CD8-positive, alpha-beta memory T cell (primary cell): ENCODE results near the gene ERN2. TPM values are rescaled to one million over a fixed set of nuclear protein-coding genes. Genes with fewer than 3 reads are reported as not detected.
"Not testable (repeated sequence)": the region's sequence is repeated elsewhere in the genome, so short reads cannot be mapped to it uniquely, and the experiment has no call there.

Experiments
- CTCF ChIA-PET: fragments of 350-600 bp; sonication (Branson Sonifier 250); formaldehyde crosslinking; loops from one replicate; lab custom pipeline; 2021; ENCODE audit warnings: antibody characterized with exemption; lab: Charles Lee
- POLR2A ChIA-PET: fragments of 350-600 bp; sonication (Branson Sonifier 250); formaldehyde crosslinking; loops from one replicate; lab custom pipeline; 2021; ENCODE audit warnings: antibody characterized with exemption; lab: Charles Lee
- DNase-seq, 5 donors: peaks; one replicate each; pipeline versions ENCODE4 v3.0.0 to v3.0.0-alpha.2; 2020 to 2022; ENCODE audit warnings: mixed read lengths in 1 of 5
- H3K27ac ChIP-seq: one replicate; pipeline ENCODE4 v1.7.0; 2013; ENCODE audit warnings: low read depth, mild to moderate bottlenecking, low read length, moderate library complexity
- H3K27me3 ChIP-seq: 2 replicates; pipeline ENCODE4 v1.7.0; 2013; ENCODE audit warnings: low read length, mild to moderate bottlenecking; ENCODE audit not compliant: insufficient read depth, poor library complexity, severe bottlenecking
- H3K36me3 ChIP-seq: 2 replicates; pipeline ENCODE4 v1.7.0; 2013; ENCODE audit warnings: mild to moderate bottlenecking, low read length, moderate library complexity; ENCODE audit not compliant: insufficient read depth
- H3K4me1 ChIP-seq: 2 replicates; pipeline ENCODE4 v1.7.0; 2013; ENCODE audit warnings: mild to moderate bottlenecking, low read length, moderate library complexity; ENCODE audit not compliant: insufficient read depth
- H3K4me3 ChIP-seq: 2 replicates; pipeline ENCODE4 v1.7.0; 2013; ENCODE audit warnings: mild to moderate bottlenecking, low read length
- H3K9me3 ChIP-seq: 2 replicates; pipeline ENCODE4 v1.7.0; 2013; ENCODE audit warnings: mild to moderate bottlenecking, low read length
- H3K27ac Mint-ChIP-seq, 8 donors: one replicate each; pipeline ENCODE4 v1.8.0; 2020 to 2021; ENCODE audit warnings: mixed read lengths in 8 of 8, mild to moderate bottlenecking in 6 of 8, inconsistent platforms in 3 of 8, moderate library complexity in 3 of 8
- H3K27me3 Mint-ChIP-seq, 2 donors: one replicate each; pipeline ENCODE4 v1.8.0; 2020 to 2021; ENCODE audit warnings: mixed read lengths in 2 of 2, mild to moderate bottlenecking in 1 of 2, moderate library complexity in 1 of 2
- H3K36me3 Mint-ChIP-seq, 3 donors: one replicate each; pipeline ENCODE4 v1.8.0; 2020 to 2021; ENCODE audit warnings: mixed read lengths in 3 of 3, inconsistent platforms in 1 of 3, mild to moderate bottlenecking in 1 of 3
- H3K4me1 Mint-ChIP-seq, 3 donors: one replicate each; pipeline ENCODE4 v1.8.0; 2020 to 2021; ENCODE audit warnings: mixed read lengths in 3 of 3, inconsistent platforms in 1 of 3, mild to moderate bottlenecking in 1 of 3
- H3K4me3 Mint-ChIP-seq, 7 donors: one replicate each; pipeline ENCODE4 v1.8.0; 2020 to 2021; ENCODE audit warnings: mixed read lengths in 7 of 7, mild to moderate bottlenecking in 6 of 7, moderate library complexity in 4 of 7, inconsistent platforms in 2 of 7
- H3K9me3 Mint-ChIP-seq, 5 donors: one replicate each; pipeline ENCODE4 v1.8.0; 2020 to 2022; ENCODE audit warnings: mixed read lengths in 5 of 5, mild to moderate bottlenecking in 3 of 5, moderate library complexity in 2 of 5, inconsistent platforms in 1 of 5
- polyA plus RNA-seq: library from polyadenylated mRNA; unstranded; fragments of 300-500 nt; fragmentation: Illumina TruSeq; gene quantifications from one replicate; pipeline ENCODE4 v1.2.3, GENCODE V29; 2021
- total RNA-seq, 2 experiments: library from RNA; stranded (reverse); gene quantifications; one replicate each; pipeline ENCODE4 v1.2.3, GENCODE V29; 2021

The ERN2 gene
- total and polyA plus RNA-seq, 3 experiments from 2014 or later, result not detected

DNA sequence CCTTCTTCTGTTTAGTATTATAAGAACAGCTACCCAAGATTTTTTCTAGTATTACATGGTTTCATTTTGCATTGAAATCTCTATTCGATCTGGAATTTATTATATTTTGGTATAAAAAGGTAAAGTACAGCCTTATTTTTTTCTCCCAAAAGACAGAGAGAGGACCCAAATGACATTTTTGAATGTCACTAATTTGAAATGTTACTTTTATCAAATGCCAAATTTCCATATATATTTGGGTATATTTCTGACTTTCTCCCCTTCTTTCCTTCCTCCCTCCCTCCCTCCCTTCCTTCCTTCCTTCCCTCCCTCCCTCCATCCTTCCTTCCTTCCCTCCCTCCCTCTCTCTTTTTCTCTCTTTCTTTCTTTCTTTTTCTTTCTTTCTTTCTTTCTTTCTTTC lies 35.6 kb upstream of the ERN2 start:
- Mint-ChIP-seq H3K4me1 (no peaks in the 10 kb centered on the region), H3K27ac (no peak overlapping the region), H3K4me3 (no peak overlapping the region), H3K9me3 (peaks cover 3 to 11% (median 7%) of the 10 kb centered on the region in 5 donors), H3K27me3 (peaks cover 33 to 48% of the 10 kb centered on the region in 2 donors), H3K36me3 (no peaks in the 10 kb centered on the region)
- ChIA-PET POLR2A (no interaction called here), CTCF (no interaction called here)
- peaks cover 5% of the 10 kb centered on the region for H3K27me3 ChIP-seq
- H3K4me3 ChIP-seq, result no peak overlapping the region
- H3K27ac ChIP-seq, result no peak overlapping the region
- no peak for DNase-seq
- H3K9me3 ChIP-seq, result no peaks in the 10 kb centered on the region
- no peaks in the 10 kb centered on the region for H3K36me3 ChIP-seq
- H3K4me1 ChIP-seq, result no peaks in the 10 kb centered on the region

DNA sequence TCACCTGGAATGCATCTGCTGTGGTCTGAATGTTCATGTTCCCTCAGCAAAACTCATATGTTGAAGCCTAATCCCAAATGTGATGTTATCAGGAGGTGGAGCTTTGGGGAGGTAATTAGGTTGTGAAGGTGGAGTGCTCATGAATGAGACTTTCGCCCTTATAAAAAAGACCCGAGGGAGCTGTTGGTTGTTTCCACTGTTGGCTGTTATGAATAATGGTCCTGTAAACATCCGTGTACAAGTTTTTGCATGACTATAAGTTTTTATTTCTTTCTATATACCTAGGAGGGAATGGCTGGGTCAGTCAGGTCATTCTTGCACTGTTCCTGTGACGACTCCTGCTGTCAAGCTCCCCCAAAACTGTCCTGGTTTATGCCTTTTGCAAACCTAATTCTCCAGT lies 32.2 kb upstream of the ERN2 start:
- Histone ChIP-seq H3K27me3 (no peaks in the 10 kb centered on the region), H3K27ac (no peak overlapping the region), H3K9me3 (no peaks in the 10 kb centered on the region), H3K4me1 (no peaks in the 10 kb centered on the region), H3K36me3 (no peaks in the 10 kb centered on the region), H3K4me3 (no peak overlapping the region)
- Mint-ChIP-seq H3K4me1 (no peaks in the 10 kb centered on the region), H3K9me3 (peaks cover 3 to 11% (median 8%) of the 10 kb centered on the region in 5 donors), H3K4me3 (no peak overlapping the region), H3K36me3 (no peaks in the 10 kb centered on the region), H3K27me3 (peaks cover 40 to 62% of the 10 kb centered on the region in 2 donors), H3K27ac (no peak overlapping the region)
- CTCF ChIA-PET, result interaction anchor here (1.0 kb wide), 1 partner anchor 17 kb away, joined by 3 read pairs; no protein-coding TSS in a partner anchor
- POLR2A ChIA-PET, result no interaction called here
- DNase-seq, result no peak

DNA sequence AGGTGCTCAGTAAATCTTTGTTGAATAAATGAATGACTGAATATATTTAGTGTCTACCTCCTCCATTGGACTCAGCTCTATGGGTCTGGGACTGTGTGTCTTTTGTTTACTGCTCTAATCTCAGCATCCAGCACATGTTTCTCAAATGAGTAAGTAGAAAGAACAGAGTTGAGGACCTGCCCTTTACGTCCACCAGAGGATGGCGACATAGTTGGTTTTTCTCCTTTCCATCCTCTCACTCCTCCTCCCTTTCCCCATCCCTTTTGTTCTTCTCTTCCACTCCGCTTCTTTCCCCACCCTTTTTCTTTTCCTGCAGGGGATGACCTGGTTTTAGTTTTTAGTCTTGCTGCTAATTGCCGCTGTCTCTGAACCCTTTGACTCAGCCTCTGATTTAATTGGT lies 29.7 kb upstream of the ERN2 start:
- peaks cover 35 to 66% of the 10 kb centered on the region in 2 donors for H3K27me3 Mint-ChIP-seq
- H3K36me3 Mint-ChIP-seq, result no peaks in the 10 kb centered on the region
- Histone ChIP-seq H3K36me3 (no peaks in the 10 kb centered on the region), H3K4me1 (no peaks in the 10 kb centered on the region), H3K9me3 (no peaks in the 10 kb centered on the region), H3K27me3 (no peaks in the 10 kb centered on the region), H3K27ac (no peak overlapping the region), H3K4me3 (no peak overlapping the region)
- H3K27ac Mint-ChIP-seq, result no peak overlapping the region
- no peak overlapping the region for H3K4me3 Mint-ChIP-seq
- ChIA-PET CTCF (no interaction called here), POLR2A (no interaction called here)
- H3K9me3 Mint-ChIP-seq, result peaks cover 3 to 10% (median 8%) of the 10 kb centered on the region in 5 donors
- DNase-seq, result no peak
- no peaks in the 10 kb centered on the region for H3K4me1 Mint-ChIP-seq

DNA sequence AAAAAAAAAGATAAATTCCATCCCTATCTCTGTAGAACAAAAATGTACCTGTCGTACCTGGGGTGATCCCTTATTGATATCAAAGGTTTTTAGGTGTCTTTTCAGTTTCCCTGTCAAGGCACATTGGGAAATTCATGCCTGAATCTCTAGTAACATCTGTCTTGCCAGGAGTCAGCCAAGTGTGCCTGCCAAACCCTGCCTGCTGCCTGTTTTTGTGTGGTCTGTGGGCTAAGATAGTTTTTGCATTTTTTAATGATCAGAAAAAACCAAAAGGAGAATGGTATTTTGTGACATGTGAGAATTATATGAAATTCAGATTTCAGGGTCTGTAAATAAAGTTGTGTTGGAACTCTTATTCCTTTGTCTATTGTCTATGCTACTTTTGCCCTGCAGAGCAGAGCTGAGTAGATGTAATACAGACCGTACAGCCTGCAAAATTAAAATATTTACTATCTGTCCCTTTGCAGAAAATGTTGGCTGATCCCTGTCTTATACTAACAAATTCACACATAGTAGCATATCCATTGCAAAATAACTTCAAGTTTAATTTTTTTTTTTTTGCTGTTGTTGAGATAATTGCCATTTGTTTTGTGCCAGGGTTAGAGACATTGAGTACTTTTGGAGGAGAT lies 28.8 kb upstream of the ERN2 start:
- POLR2A ChIA-PET, result no interaction called here

DNA sequence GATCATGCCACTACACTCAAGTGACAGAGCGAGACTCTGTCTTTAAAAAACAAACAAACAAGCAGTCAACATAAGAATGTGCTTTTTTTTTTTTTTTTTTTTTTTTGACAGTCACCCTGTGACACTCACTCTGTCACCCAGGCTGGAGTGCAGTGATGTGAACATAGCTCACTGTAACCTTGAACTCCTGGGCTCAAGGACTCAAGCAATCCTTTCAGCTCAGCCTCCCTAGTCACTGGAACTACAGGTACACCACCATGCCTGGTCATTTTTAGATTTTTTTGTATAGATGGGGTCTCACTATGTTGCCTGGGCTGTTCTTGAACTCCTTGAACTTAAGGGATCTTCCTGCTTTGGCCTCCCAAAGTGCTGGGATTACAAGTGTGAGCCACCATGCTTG lies 26.5 kb upstream of the ERN2 start:
- Mint-ChIP-seq H3K27me3 (peaks cover 17 to 42% of the 10 kb centered on the region in 2 donors), H3K9me3 (peaks cover 0 to 4% (median 0%) of the 10 kb centered on the region in 5 donors), H3K27ac (no peak overlapping the region), H3K4me1 (peaks cover 0 to 5% (median 5%) of the 10 kb centered on the region in 3 donors), H3K36me3 (no peaks in the 10 kb centered on the region), H3K4me3 (no peak overlapping the region)
- ChIA-PET CTCF (no interaction called here), POLR2A (no interaction called here)
- H3K36me3 ChIP-seq, result no peaks in the 10 kb centered on the region
- H3K9me3 ChIP-seq, result no peaks in the 10 kb centered on the region
- DNase-seq, result no peak
- H3K4me1 ChIP-seq, result no peaks in the 10 kb centered on the region
- H3K27ac ChIP-seq, result no peak overlapping the region
- H3K27me3 ChIP-seq, result no peaks in the 10 kb centered on the region
- no peak overlapping the region for H3K4me3 ChIP-seq

More for the DNA sequence above, 28.8 kb upstream of the ERN2 start:
- Mint-ChIP-seq H3K36me3 (no peaks in the 10 kb centered on the region), H3K9me3 (peaks cover 3 to 10% (median 6%) of the 10 kb centered on the region in 5 donors), H3K27me3 (peaks cover 30 to 60% of the 10 kb centered on the region in 2 donors), H3K4me1 (no peaks in the 10 kb centered on the region), H3K4me3 (no peak overlapping the region), H3K27ac (no peak overlapping the region)
- Histone ChIP-seq H3K4me3 (no peak overlapping the region), H3K9me3 (no peaks in the 10 kb centered on the region), H3K36me3 (no peaks in the 10 kb centered on the region), H3K4me1 (no peaks in the 10 kb centered on the region), H3K27ac (no peak overlapping the region), H3K27me3 (no peaks in the 10 kb centered on the region)
- no peak for DNase-seq
- CTCF ChIA-PET, result no interaction called here

DNA sequence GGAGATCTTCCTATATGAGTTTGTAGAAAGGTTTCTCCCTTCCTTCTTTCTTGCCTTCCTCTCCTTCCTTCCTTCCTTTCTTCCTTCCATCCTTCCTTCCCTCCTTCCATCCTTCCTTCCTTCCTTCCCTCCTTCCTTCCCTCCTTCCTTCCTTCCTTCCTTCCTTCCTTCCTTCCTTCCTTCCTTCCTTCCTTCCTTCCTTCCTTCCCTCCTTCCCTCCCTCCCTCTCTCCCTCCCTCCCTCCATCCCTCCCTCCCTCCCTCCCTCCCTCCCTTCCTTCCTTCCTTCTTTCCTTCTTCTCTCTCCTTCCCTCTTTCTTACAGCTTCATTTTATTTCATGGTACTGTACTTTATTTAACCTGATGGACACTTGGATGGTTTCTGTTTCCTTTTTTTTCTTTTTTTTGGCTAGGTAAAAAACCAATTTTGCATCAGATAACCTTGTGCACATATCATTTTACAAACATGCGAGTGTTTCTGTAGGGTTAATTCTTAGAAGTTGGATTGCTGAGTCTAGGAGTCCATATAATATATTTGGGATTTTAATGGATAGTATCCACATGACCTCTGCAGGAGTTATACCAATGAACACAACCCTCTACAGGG lies 24.5 kb upstream of the ERN2 start:
- H3K36me3 Mint-ChIP-seq, DNase-seq, H3K4me1 ChIP-seq, CTCF ChIA-PET, H3K27ac ChIP-seq, H3K4me3 ChIP-seq, H3K9me3 ChIP-seq, H3K27ac Mint-ChIP-seq, H3K27me3 ChIP-seq, H3K4me3 Mint-ChIP-seq, H3K9me3 Mint-ChIP-seq, POLR2A ChIA-PET, H3K4me1 Mint-ChIP-seq, H3K36me3 ChIP-seq: not testable (repeated sequence)
- peaks cover 13 to 26% of the 10 kb centered on the region in 2 donors for H3K27me3 Mint-ChIP-seq

DNA sequence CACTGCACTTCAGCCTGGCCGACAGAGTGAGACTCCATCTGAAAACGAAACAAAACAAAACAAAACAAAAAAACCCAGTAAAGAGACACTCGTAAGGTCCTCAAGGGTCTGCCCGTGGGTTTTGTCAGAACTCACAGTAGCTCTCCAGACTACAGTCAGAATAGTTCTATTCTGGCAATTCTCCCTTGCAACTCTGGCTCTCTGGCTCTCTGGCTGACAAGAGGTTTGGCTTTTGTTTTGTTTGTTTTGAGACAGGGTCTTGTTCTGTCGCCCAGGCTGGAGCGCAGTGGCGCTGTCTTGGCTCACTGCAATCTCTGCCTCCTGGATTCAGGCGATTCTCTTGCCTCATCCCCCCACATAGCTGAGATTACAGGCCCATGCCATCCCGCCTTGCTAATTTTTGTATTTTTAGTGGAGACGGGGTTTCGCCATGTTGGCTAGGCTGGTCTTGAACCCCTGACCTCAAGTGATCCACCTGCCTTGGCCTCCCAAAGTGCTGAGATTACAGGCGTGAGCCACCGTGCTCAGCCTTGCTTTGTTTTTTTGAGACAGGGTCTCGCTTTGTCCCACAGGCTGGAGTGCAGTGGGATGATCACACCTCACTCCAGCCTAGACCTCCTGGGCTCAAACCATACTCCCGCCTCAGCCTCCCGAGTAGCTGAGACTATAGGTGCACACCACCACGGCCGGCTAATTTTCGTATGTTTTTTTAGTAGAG lies 21.3 kb upstream of the ERN2 start:
- CTCF ChIA-PET, result interaction anchor here (1.8 to 2.8 kb wide), 2 partner anchors 519 to 770 kb away, joined by 8 read pairs; no protein-coding TSS in a partner anchor

More for the DNA sequence above, 21.3 kb upstream of the ERN2 start:
- H3K4me3 ChIP-seq, result no peak overlapping the region
- H3K4me1 ChIP-seq, result no peaks in the 10 kb centered on the region
- Mint-ChIP-seq H3K27ac (no peak overlapping the region), H3K4me1 (peaks cover 0 to 5% (median 5%) of the 10 kb centered on the region in 3 donors), H3K27me3 (peaks cover 11 to 24% of the 10 kb centered on the region in 2 donors), H3K36me3 (no peaks in the 10 kb centered on the region), H3K4me3 (no peak overlapping the region), H3K9me3 (no peaks in the 10 kb centered on the region)
- DNase-seq, result no peak
- no peaks in the 10 kb centered on the region for H3K27me3 ChIP-seq
- POLR2A ChIA-PET, result no interaction called here
- no peaks in the 10 kb centered on the region for H3K36me3 ChIP-seq
- no peak overlapping the region for H3K27ac ChIP-seq
- H3K9me3 ChIP-seq, result no peaks in the 10 kb centered on the region
